Measurements from ENCODE around the gene LGR4.

- TF ChIP-seq WT1 (tag by site-specific recombination; IDR thresholded peaks at IDR 0.05) (no peak), HIC1 (tag by site-specific recombination; IDR thresholded peaks at IDR 0.05) (no peak), YY1 (tag by site-specific recombination; IDR thresholded peaks at IDR 0.05) (no peak), MEIS1 (CRISPR knock-in tag; IDR thresholded peaks at IDR 0.05; ENCODE audit: borderline replicate concordance) (no peak), ZNF148 (tag by site-specific recombination; IDR thresholded peaks at IDR 0.05; ENCODE audit: borderline replicate concordance) (no peak), ZNF274 (IDR thresholded peaks at IDR 0.05; ENCODE audit: low read length) (no peak), ZNF274 (tag by site-specific recombination; IDR thresholded peaks at IDR 0.05; ENCODE audit: borderline replicate concordance) (no peak), ZBTB7A (tag by site-specific recombination; IDR thresholded peaks at IDR 0.05; ENCODE audit: low read depth) (no peak), CTCF (tag by site-specific recombination; IDR thresholded peaks at IDR 0.05) (no peak), ZNF416 (tag by site-specific recombination; IDR thresholded peaks at IDR 0.05) (no peak), BCL11A (tag by site-specific recombination; IDR thresholded peaks at IDR 0.05; ENCODE audit: low read depth) (no peak), ZNF777 (tag by site-specific recombination; IDR thresholded peaks at IDR 0.05; ENCODE audit: borderline replicate concordance) (no peak), ZNF10 (tag by site-specific recombination; IDR thresholded peaks at IDR 0.05) (no peak), ZNF530 (tag by site-specific recombination; IDR thresholded peaks at IDR 0.05; ENCODE audit: low read depth) (no peak)
Measured at GRCh38 chr11:27420217-27420616, 52.4 kb downstream of the LGR4 start.
